HG02759 (cell line): ENCODE results near the gene TFG.

Experiments
- ATAC-seq: cut with Tn5 transposase; IDR thresholded peaks from one replicate; pipeline ENCODE4 v1.9.1; 2021; ENCODE audit warnings: mild to moderate bottlenecking, moderate library complexity; ENCODE audit not compliant: unreplicated experiment

TFG gene

GRCh38 chr3:100789579-100789978 is 80.3 kb downstream of the TFG start:
- no peak for ATAC-seq

- ATAC-seq = no peak
Observed at GRCh38 chr3:100796556-100796955, 87.3 kb downstream of the TFG start.

- no peak for ATAC-seq
Observed at GRCh38 chr3:100798012-100798411, 88.7 kb downstream of the TFG start.
